Stomach (tissue), 9 donors: ENCODE data around the gene GMDS. TPM values are rescaled to one million over a fixed set of nuclear protein-coding genes. Genes with fewer than 3 reads are reported as not detected.

ENCODE experiments used
- DNase-seq, 2 donors: peaks; one replicate each; pipeline versions ENCODE4 v3.0.0 to v3.0.0-alpha.2; 2013 to 2019
- H3K27ac ChIP-seq, 5 donors: fragments of 200-600 bp in 4 of 5; sonication (generic) in 4 of 5; one replicate each; pipeline ENCODE4 v1.5.1; 2013 to 2019; ENCODE audit warnings: mild to moderate bottlenecking in 1 of 5, moderate library complexity in 1 of 5
- H3K27me3 ChIP-seq, 3 donors: fragments of 200-600 bp; sonication (generic); one replicate each; pipeline ENCODE4 v1.5.1; 2017 to 2019; ENCODE audit warnings: mixed run types in 1 of 3
- H3K36me3 ChIP-seq, 4 donors: fragments of 200-600 bp; sonication (generic); 1 replicate in 3 of 4; 2 replicates in 1 of 4; pipeline ENCODE4 v1.5.1; 2016 to 2019
- H3K4me1 ChIP-seq, 4 donors: fragments of 200-600 bp; sonication (generic); one replicate each; pipeline ENCODE4 v1.5.1; 2016 to 2019
- H3K4me3 ChIP-seq, 4 donors: fragments of 200-600 bp; sonication (generic) in 3 of 4; one replicate each; pipeline ENCODE4 v1.5.1; 2016 to 2019; ENCODE audit warnings: mild to moderate bottlenecking in 1 of 4
- H3K9me3 ChIP-seq, 4 donors: fragments of 200-600 bp; sonication (generic); one replicate each; pipeline ENCODE4 v1.5.1; 2016 to 2019
- EP300 ChIP-seq: sonication (generic); formaldehyde crosslinking; IDR thresholded peaks from one replicate; pipeline ENCODE4 v1.6.1; 2017; ENCODE audit warnings: antibody characterized with exemption
- POLR2A ChIP-seq, 4 donors: fragments of 450-650 bp; IDR thresholded peaks; one replicate each; pipeline ENCODE4 v1.6.1; 2016; ENCODE audit warnings: antibody characterized with exemption in 4 of 4, control low read depth in 2 of 4, mild to moderate bottlenecking in 1 of 4, moderate library complexity in 1 of 4
- POLR2AphosphoS5 ChIP-seq, 3 donors: sonication (generic); formaldehyde crosslinking; IDR thresholded peaks; one replicate each; pipeline ENCODE4 v1.6.1; 2016; ENCODE audit warnings: antibody characterized with exemption in 3 of 3
- WGBS, 5 donors: extraction: QIAGEN DNeasy Blood & Tissue Kit in 3 of 5; methylation state at CpG; one replicate each; pipeline versions ENCODE4 v1.1.5 to v1.1.7; 2013 to 2018; 5-methylcytosine and 5-hydroxymethylcytosine counted together
- intact Hi-C: fragments of 100-400 bp; cut with DNase I; formaldehyde crosslinking; loops from one replicate; pipeline ENCODE4 v1.15.1; 2023; ENCODE audit warnings: low total_unique reads
- polyA plus RNA-seq, 3 donors: library from polyadenylated mRNA; stranded (reverse); fragments of 200-250 nt; gene quantifications; one replicate each; pipeline ENCODE4 v1.2.3, GENCODE V29; 2013
- total RNA-seq, 5 donors: library from RNA; depleted of rRNA; stranded (reverse); fragments of >200 nt; gene quantifications; one replicate each; pipeline versions ENCODE4 v1.1.0 to v1.2.3, GENCODE V29; 2014 to 2016
- TF ChIP-seq, protein P1 (sequence below), 7 experiments: fragments of 450-650 bp in 4 of 7; fragments of 200-600 bp in 3 of 7; sonication (generic) in 3 of 7; IDR thresholded peaks; one replicate each; pipeline ENCODE4 v1.5.1; 2016 to 2019; ENCODE audit warnings: antibody characterized with exemption in 7 of 7, control low read depth in 2 of 7, mild to moderate bottlenecking in 1 of 7
- donor health status: healthy with polysubstance abuse.
- donor health status: Bipolar disorder and iron deficiency.
- donor health status: healthy.

Gene GMDS
- total and polyA plus RNA-seq, 8 donors: 83.7 to 262 (median 121) TPM

- 84 to 94% (median 88%) methylated on average over 3 of the region's 3 CpGs for WGBS, 5 donors
- Histone ChIP-seq H3K36me3 (no peaks in the 10 kb centered on the region), H3K4me3 (no peak overlapping the region), H3K27ac (no peak overlapping the region), H3K9me3 (no peaks in the 10 kb centered on the region), H3K27me3 (no peaks in the 10 kb centered on the region), H3K4me1 (peaks cover 0 to 6% (median 0%) of the 10 kb centered on the region in 4 donors)
- TF ChIP-seq EP300: no peak
- no peak for TF ChIP-seq POLR2A (IDR thresholded peaks at IDR 0.05)
- TF ChIP-seq, protein P1, sequence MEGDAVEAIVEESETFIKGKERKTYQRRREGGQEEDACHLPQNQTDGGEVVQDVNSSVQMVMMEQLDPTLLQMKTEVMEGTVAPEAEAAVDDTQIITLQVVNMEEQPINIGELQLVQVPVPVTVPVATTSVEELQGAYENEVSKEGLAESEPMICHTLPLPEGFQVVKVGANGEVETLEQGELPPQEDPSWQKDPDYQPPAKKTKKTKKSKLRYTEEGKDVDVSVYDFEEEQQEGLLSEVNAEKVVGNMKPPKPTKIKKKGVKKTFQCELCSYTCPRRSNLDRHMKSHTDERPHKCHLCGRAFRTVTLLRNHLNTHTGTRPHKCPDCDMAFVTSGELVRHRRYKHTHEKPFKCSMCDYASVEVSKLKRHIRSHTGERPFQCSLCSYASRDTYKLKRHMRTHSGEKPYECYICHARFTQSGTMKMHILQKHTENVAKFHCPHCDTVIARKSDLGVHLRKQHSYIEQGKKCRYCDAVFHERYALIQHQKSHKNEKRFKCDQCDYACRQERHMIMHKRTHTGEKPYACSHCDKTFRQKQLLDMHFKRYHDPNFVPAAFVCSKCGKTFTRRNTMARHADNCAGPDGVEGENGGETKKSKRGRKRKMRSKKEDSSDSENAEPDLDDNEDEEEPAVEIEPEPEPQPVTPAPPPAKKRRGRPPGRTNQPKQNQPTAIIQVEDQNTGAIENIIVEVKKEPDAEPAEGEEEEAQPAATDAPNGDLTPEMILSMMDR (IDR thresholded peaks at IDR 0.05): no peak
- no peak for TF ChIP-seq POLR2AphosphoS5 (IDR thresholded peaks at IDR 0.05)
- intact Hi-C loops: no loop called here
- no peak for DNase-seq
These were observed 147.9 kb downstream of the GMDS start for GRCh38 chr6:2097464-2097863.

GRCh38 chr6:2094642-2095041, 150.8 kb downstream of the GMDS start:
- no peaks in the 10 kb centered on the region for H3K27me3 ChIP-seq
- TF ChIP-seq POLR2AphosphoS5 (IDR thresholded peaks at IDR 0.05): no peak
- TF ChIP-seq EP300: no peak
- TF ChIP-seq, protein P1 (IDR thresholded peaks at IDR 0.05): no peak
- no peak for TF ChIP-seq POLR2A (IDR thresholded peaks at IDR 0.05)
- WGBS, 5 donors: 95 to 100% (median 97%) methylated on average over 2 of the region's 2 CpGs

GRCh38 chr6:2086326-2086965, 159.0 kb downstream of the GMDS start:
- Histone ChIP-seq H3K27me3 (no peaks in the 10 kb centered on the region), H3K4me3 (no peak overlapping the region), H3K27ac (no peak overlapping the region), H3K36me3 (no peaks in the 10 kb centered on the region), H3K4me1 (peaks cover 0 to 7% (median 0%) of the 10 kb centered on the region in 4 donors), H3K9me3 (no peaks in the 10 kb centered on the region)
- intact Hi-C loops: no loop called here
- DNase-seq: no peak
- 93 to 95% (median 93%) methylated on average over 7 of the region's 7 CpGs for WGBS, 5 donors
- TF ChIP-seq EP300: no peak
- TF ChIP-seq POLR2A (IDR thresholded peaks at IDR 0.05): no peak
- TF ChIP-seq, protein P1 (IDR thresholded peaks at IDR 0.05): no peak
- no peak for TF ChIP-seq POLR2AphosphoS5 (IDR thresholded peaks at IDR 0.05)

More at GRCh38 chr6:2094642-2095041, 150.8 kb downstream of the GMDS start:
- no peaks in the 10 kb centered on the region for H3K36me3 ChIP-seq
- no peak overlapping the region for H3K27ac ChIP-seq
- no peak overlapping the region for H3K4me3 ChIP-seq
- no peak for DNase-seq
- no peaks in the 10 kb centered on the region for H3K9me3 ChIP-seq
- intact Hi-C loops: no loop called here
- H3K4me1 ChIP-seq: no peaks in the 10 kb centered on the region

GRCh38 chr6:2085657-2086056, 159.7 kb downstream of the GMDS start:
- H3K4me3 ChIP-seq: no peak overlapping the region
- TF ChIP-seq, protein P1 (IDR thresholded peaks at IDR 0.05): no peak
- TF ChIP-seq POLR2AphosphoS5 (IDR thresholded peaks at IDR 0.05) (no peak), EP300 (no peak), POLR2A (IDR thresholded peaks at IDR 0.05) (no peak)
- H3K36me3 ChIP-seq: no peaks in the 10 kb centered on the region
- no peak for DNase-seq
- intact Hi-C loops: no loop called here
- WGBS, 5 donors: 96 to 99% (median 98%) methylated on average over 4 of the region's 4 CpGs
- H3K9me3 ChIP-seq: no peaks in the 10 kb centered on the region
- H3K27me3 ChIP-seq: no peaks in the 10 kb centered on the region
- H3K4me1 ChIP-seq: peaks cover 0 to 7% (median 0%) of the 10 kb centered on the region in 4 donors
- no peak overlapping the region for H3K27ac ChIP-seq
